Measurements from ENCODE around the gene HNRNPUL1. TPM values are rescaled to one million over a fixed set of nuclear protein-coding genes. Genes with fewer than 3 reads are reported as not detected.

HNRNPUL1 gene
- total and polyA plus RNA-seq, 3 donors from 2014 or later: 192 to 230 (median 197) TPM

DNA sequence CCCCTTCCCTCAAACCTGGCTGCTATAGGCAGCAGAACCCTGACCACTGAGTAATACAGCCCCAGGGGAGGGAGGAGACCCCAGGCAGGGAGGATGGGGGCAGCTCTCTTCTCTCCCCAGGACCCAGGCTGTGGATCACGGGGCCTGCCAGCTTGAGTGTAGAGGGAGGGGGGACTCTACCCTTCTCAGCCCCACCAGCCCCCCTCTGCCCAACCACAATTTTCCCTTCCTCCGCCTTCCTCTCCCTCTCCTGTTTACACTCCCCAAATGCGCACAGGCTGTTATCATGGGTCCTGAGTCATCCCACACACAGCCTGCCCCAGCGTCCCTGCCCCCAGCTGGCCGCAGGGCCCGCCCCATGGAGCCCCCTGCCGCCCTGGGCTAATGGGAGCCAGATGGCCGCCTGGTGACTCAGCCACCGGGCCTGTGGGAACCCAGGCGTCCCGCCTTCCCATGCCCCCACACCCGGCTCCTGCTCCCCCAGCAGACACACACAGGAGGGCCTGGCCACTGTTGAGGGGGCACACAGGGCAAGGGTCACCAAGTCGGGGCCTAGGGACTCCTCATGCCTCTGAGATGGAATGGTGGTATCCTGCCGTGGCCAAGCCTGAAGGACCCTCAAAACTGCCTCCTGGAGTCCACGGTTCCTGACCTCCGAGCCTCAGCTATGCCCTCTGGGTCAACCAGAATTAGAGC is 59.4 kb downstream of the HNRNPUL1 start:
- 28 to 34% methylated on average over 7 to 16 of the region's 16 CpGs for WGBS, 2 donors
- no peaks in the 10 kb centered on the region for H3K9me3 ChIP-seq
- peak overlapping the region; percentile 84 to 88 for H3K27ac ChIP-seq
- no peak for TF ChIP-seq POLR2A (IDR thresholded peaks at IDR 0.05)
- no peak overlapping the region for H3K4me3 ChIP-seq
- intact Hi-C loops (cut with DNase I; ENCODE audit: low total_unique reads): no loop called here
- H3K27me3 ChIP-seq: no peaks in the 10 kb centered on the region
- H3K4me1 ChIP-seq: peaks cover 57% of the 10 kb centered on the region
- H3K36me3 ChIP-seq (ENCODE audit: low read depth, missing control alignments): no peaks in the 10 kb centered on the region
- peak; percentile 73 for DNase-seq

DNA sequence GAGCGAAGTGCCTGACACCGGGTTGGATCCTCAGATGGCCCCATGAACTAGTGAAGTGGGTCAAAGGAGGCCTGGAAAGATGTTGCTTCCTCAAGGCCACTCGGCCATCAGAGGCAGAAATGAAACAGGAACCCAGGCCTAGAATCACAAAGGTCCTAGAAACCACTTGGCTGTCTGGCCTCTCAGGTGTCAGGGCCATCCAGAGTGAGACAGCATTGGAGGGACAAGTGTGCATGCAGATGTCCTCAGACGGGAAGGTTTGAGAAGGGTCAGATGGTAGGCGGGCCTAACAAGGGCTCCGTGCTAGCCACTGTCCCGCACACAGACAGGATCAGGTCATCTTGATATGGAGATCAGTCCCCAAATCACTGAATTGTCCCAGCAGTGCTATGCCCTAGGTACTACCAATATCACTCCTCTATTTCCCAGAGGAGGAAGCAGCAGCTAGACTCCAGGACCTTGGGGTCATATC is 60.1 kb downstream of the HNRNPUL1 start:
- DNase-seq: no peak
- Histone ChIP-seq H3K36me3 (ENCODE audit: low read depth, missing control alignments) (no peaks in the 10 kb centered on the region), H3K9me3 (no peaks in the 10 kb centered on the region), H3K27me3 (no peaks in the 10 kb centered on the region), H3K27ac (peak overlapping the region; percentile 84 to 88), H3K4me3 (no peak overlapping the region), H3K4me1 (peaks cover 57% of the 10 kb centered on the region)
- intact Hi-C loops (cut with DNase I; ENCODE audit: low total_unique reads): no loop called here
- WGBS, 2 donors: 57 to 68% methylated on average over 7 of the region's 7 CpGs
- no peak for TF ChIP-seq POLR2A (IDR thresholded peaks at IDR 0.05)
- TF ChIP-seq, protein P1, sequence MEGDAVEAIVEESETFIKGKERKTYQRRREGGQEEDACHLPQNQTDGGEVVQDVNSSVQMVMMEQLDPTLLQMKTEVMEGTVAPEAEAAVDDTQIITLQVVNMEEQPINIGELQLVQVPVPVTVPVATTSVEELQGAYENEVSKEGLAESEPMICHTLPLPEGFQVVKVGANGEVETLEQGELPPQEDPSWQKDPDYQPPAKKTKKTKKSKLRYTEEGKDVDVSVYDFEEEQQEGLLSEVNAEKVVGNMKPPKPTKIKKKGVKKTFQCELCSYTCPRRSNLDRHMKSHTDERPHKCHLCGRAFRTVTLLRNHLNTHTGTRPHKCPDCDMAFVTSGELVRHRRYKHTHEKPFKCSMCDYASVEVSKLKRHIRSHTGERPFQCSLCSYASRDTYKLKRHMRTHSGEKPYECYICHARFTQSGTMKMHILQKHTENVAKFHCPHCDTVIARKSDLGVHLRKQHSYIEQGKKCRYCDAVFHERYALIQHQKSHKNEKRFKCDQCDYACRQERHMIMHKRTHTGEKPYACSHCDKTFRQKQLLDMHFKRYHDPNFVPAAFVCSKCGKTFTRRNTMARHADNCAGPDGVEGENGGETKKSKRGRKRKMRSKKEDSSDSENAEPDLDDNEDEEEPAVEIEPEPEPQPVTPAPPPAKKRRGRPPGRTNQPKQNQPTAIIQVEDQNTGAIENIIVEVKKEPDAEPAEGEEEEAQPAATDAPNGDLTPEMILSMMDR (IDR thresholded peaks at IDR 0.05): no peak

DNA sequence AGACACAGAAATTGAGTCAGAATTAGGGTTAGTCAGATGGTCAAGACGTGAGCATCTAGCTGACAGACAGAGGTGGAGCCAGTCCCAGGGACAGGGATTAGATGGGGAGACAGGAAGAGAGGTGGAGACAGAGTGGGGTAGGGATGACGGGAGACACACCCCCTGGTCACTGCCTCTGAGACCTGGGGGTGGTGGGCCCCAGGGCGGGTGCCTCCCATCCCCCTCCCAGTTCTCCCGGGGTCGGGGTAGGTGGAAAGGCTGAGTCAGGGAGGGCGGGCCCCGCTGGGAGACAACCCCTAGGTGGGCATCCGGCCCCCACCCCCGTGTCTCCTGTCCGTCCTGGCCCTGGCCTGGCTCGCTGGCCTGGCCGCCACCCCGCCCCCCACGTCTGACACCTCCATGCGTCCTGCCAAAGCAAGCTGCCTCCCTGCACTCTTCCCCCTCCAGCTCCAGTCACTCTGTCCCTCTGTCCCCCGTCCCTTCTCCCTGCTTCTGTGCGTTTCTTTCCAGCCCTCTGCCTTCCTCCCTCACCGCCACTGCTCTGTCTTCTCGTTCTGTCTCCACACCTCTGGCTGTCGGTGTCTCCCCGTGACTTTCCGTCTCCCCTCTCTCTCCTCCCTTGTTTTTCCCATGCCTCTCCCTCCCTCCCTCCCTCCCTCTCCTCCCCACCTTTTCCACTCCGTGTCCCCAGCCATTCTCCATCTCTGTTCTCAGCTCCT is 60.9 kb downstream of the HNRNPUL1 start:
- peaks cover 52% of the 10 kb centered on the region for H3K4me1 ChIP-seq
- H3K9me3 ChIP-seq: no peaks in the 10 kb centered on the region
- WGBS, 2 donors: 33 to 35% methylated on average over 19 to 23 of the region's 23 CpGs
- peak overlapping the region; percentile 84 to 88 for H3K27ac ChIP-seq
- DNase-seq: no peak
- no peak overlapping the region for H3K4me3 ChIP-seq
- TF ChIP-seq, protein P1 (IDR thresholded peaks at IDR 0.05): no peak
- TF ChIP-seq POLR2A (IDR thresholded peaks at IDR 0.05): no peak
- no peaks in the 10 kb centered on the region for H3K27me3 ChIP-seq
- intact Hi-C loops (cut with DNase I; ENCODE audit: low total_unique reads): no loop called here
- H3K36me3 ChIP-seq (ENCODE audit: low read depth, missing control alignments): no peaks in the 10 kb centered on the region

DNA sequence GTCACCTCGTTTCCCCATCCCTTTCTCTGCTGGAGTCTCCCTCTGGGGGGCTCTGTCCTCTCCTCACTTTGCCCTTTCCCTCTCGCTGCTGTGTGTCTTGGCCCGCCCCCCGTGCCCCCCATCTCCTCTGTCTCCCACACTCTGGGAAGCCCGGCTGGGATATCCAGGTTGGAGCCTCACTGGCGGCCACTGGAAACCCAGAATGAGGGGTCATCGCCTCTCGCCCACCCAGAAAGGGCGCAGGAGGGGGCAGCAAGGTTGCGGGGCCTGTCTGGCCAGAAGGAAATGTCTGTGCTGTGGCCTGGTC is 61.4 kb downstream of the HNRNPUL1 start:
- DNase-seq: no peak
- H3K27me3 ChIP-seq: no peaks in the 10 kb centered on the region
- no peak for TF ChIP-seq POLR2A (IDR thresholded peaks at IDR 0.05)
- TF ChIP-seq, protein P1 (IDR thresholded peaks at IDR 0.05): no peak
- peaks cover 51% of the 10 kb centered on the region for H3K4me1 ChIP-seq
- no peaks in the 10 kb centered on the region for H3K9me3 ChIP-seq
- H3K27ac ChIP-seq: peak overlapping the region; percentile 84 to 88
- WGBS, 2 donors: 26 to 33% methylated on average over 5 to 7 of the region's 10 CpGs
- H3K36me3 ChIP-seq (ENCODE audit: low read depth, missing control alignments): no peaks in the 10 kb centered on the region
- no peak overlapping the region for H3K4me3 ChIP-seq
- intact Hi-C loops (cut with DNase I; ENCODE audit: low total_unique reads): no loop called here

DNA sequence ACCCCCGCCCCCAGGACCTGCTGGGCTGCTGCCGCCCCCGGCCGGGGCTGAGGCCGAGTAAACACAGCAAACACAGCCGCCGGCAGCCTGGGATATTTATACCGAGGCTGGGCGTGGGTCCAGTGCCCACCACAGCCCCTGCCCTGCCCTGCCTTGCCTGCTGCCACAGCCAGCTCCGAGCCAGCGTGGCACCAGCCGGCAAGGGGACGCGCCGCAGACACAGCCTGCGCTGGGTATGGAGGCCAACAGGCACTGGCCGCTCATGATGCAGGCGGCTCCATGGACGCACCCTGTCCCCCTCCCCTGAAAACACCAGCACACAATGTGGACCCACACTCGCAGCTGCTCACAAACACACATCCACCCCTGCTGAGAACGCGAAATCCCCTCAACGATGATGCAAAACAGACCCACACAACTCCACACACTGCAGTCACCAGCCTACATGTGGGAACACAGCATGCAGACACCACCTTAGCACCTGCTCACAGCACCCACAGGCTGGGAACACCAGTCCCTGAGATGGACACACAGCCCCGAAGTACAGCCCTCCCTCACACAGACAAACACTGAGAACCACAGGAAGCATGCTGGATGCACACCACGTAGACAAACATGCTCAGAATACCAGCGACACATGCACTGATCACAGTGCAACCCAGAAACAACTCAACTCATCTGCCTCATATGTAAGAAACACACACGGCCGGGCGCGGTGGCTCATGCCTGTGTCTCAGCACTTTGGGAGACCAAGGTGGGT is 62.0 kb downstream of the HNRNPUL1 start:
- Histone ChIP-seq H3K27me3 (no peaks in the 10 kb centered on the region), H3K4me1 (peaks cover 51% of the 10 kb centered on the region), H3K36me3 (ENCODE audit: low read depth, missing control alignments) (no peaks in the 10 kb centered on the region), H3K4me3 (no peak overlapping the region), H3K9me3 (no peaks in the 10 kb centered on the region), H3K27ac (peak overlapping the region; percentile 84 to 88)
- no peak for TF ChIP-seq POLR2A (IDR thresholded peaks at IDR 0.05)
- TF ChIP-seq, protein P1 (IDR thresholded peaks at IDR 0.05): no peak
- intact Hi-C loops (cut with DNase I; ENCODE audit: low total_unique reads): no loop called here
- DNase-seq: no peak
- WGBS, 2 donors: 56 to 59% methylated on average over 6 to 25 of the region's 30 CpGs
